Endothelial cell of umbilical vein (primary cell): ENCODE results near the gene SLC25A41.

Experiments used
- CTCF ChIP-seq, 2 donors: IDR thresholded peaks; 1 replicate in 1 of 2; 2 replicates in 1 of 2; pipeline ENCODE4 v1.5.1; 2011; ENCODE audit warnings: low read length in 2 of 2, mild to moderate bottlenecking in 2 of 2, moderate library complexity in 2 of 2, control low read depth in 1 of 2, inconsistent platforms in 1 of 2, low read depth in 1 of 2; ENCODE audit not compliant: insufficient read depth in 1 of 2; ENCODE audit errors: extremely low read depth in 1 of 2
- EZH2 ChIP-seq: IDR thresholded peaks from 2 replicates; pipeline ENCODE4 v1.6.1; 2012; ENCODE audit warnings: borderline replicate concordance, low read depth, mild to moderate bottlenecking, moderate library complexity, low read length, inconsistent platforms; ENCODE audit not compliant: severe bottlenecking
- GATA2 ChIP-seq: IDR thresholded peaks from 2 replicates; pipeline ENCODE4 v1.7.0; 2011; ENCODE audit warnings: low read depth, mild to moderate bottlenecking, moderate library complexity, mixed read lengths, low read length; ENCODE audit not compliant: insufficient read length, insufficient read depth
- JUN ChIP-seq: IDR thresholded peaks from 2 replicates; pipeline ENCODE4 v1.6.1; 2011; ENCODE audit warnings: borderline replicate concordance, low read depth; ENCODE audit not compliant: insufficient read length, insufficient read depth
- MAX ChIP-seq: IDR thresholded peaks from 2 replicates; pipeline ENCODE4 v1.6.1; 2011; ENCODE audit not compliant: insufficient read depth, insufficient read length
- MYC ChIP-seq: IDR thresholded peaks from one replicate; pipeline ENCODE4 v1.6.1; 2011; ENCODE audit warnings: mild to moderate bottlenecking, low read depth, low read length
- POLR2A ChIP-seq: IDR thresholded peaks from 2 replicates; pipeline ENCODE4 v1.6.1; 2012; ENCODE audit warnings: low read depth, mild to moderate bottlenecking, control low read depth, low read length
- POLR2AphosphoS5 ChIP-seq: IDR thresholded peaks from 2 replicates; pipeline ENCODE4 v1.6.1; 2012; ENCODE audit warnings: low read depth, mild to moderate bottlenecking, control low read depth, low read length, moderate library complexity; ENCODE audit not compliant: insufficient read depth

- no peak for TF ChIP-seq CTCF (IDR thresholded peaks at IDR 0.05; ENCODE audit: extremely low read depth in 1 of 2, insufficient read depth in 1 of 2, low read depth in 1 of 2, low read length in 2 of 2)
- no peak for TF ChIP-seq POLR2A
- TF ChIP-seq POLR2AphosphoS5: no peak
- no peak for TF ChIP-seq JUN
- no peak for TF ChIP-seq EZH2
- TF ChIP-seq MAX: no peak
- no peak for TF ChIP-seq MYC
- no peak for TF ChIP-seq GATA2
Measured at GRCh38 chr19:6384381-6384780, 49.2 kb downstream of the SLC25A41 start.
